Stomach (tissue), 9 donors: ENCODE measurements around the gene PXYLP1. TPM values are rescaled to one million over a fixed set of nuclear protein-coding genes. Genes with fewer than 3 reads are reported as not detected.

Source experiments
- DNase-seq, 2 donors: peaks; one replicate each; pipeline versions ENCODE4 v3.0.0 to v3.0.0-alpha.2; 2013 to 2019
- H3K27ac ChIP-seq, 5 donors: fragments of 200-600 bp in 4 of 5; sonication (generic) in 4 of 5; one replicate each; pipeline ENCODE4 v1.5.1; 2013 to 2019; ENCODE audit warnings: mild to moderate bottlenecking in 1 of 5, moderate library complexity in 1 of 5
- H3K27me3 ChIP-seq, 3 donors: fragments of 200-600 bp; sonication (generic); one replicate each; pipeline ENCODE4 v1.5.1; 2017 to 2019; ENCODE audit warnings: mixed run types in 1 of 3
- H3K36me3 ChIP-seq, 4 donors: fragments of 200-600 bp; sonication (generic); 1 replicate in 3 of 4; 2 replicates in 1 of 4; pipeline ENCODE4 v1.5.1; 2016 to 2019
- H3K4me1 ChIP-seq, 4 donors: fragments of 200-600 bp; sonication (generic); one replicate each; pipeline ENCODE4 v1.5.1; 2016 to 2019
- H3K4me3 ChIP-seq, 4 donors: fragments of 200-600 bp; sonication (generic) in 3 of 4; one replicate each; pipeline ENCODE4 v1.5.1; 2016 to 2019; ENCODE audit warnings: mild to moderate bottlenecking in 1 of 4
- H3K9me3 ChIP-seq, 4 donors: fragments of 200-600 bp; sonication (generic); one replicate each; pipeline ENCODE4 v1.5.1; 2016 to 2019
- EP300 ChIP-seq: sonication (generic); formaldehyde crosslinking; IDR thresholded peaks from one replicate; pipeline ENCODE4 v1.6.1; 2017; ENCODE audit warnings: antibody characterized with exemption
- POLR2A ChIP-seq, 4 donors: fragments of 450-650 bp; IDR thresholded peaks; one replicate each; pipeline ENCODE4 v1.6.1; 2016; ENCODE audit warnings: antibody characterized with exemption in 4 of 4, control low read depth in 2 of 4, mild to moderate bottlenecking in 1 of 4, moderate library complexity in 1 of 4
- POLR2AphosphoS5 ChIP-seq, 3 donors: sonication (generic); formaldehyde crosslinking; IDR thresholded peaks; one replicate each; pipeline ENCODE4 v1.6.1; 2016; ENCODE audit warnings: antibody characterized with exemption in 3 of 3
- WGBS, 5 donors: extraction: QIAGEN DNeasy Blood & Tissue Kit in 3 of 5; methylation state at CpG; one replicate each; pipeline versions ENCODE4 v1.1.5 to v1.1.7; 2013 to 2018; 5-methylcytosine and 5-hydroxymethylcytosine counted together
- intact Hi-C: fragments of 100-400 bp; cut with DNase I; formaldehyde crosslinking; loops from one replicate; pipeline ENCODE4 v1.15.1; 2023; ENCODE audit warnings: low total_unique reads
- polyA plus RNA-seq, 3 donors: library from polyadenylated mRNA; stranded (reverse); fragments of 200-250 nt; gene quantifications; one replicate each; pipeline ENCODE4 v1.2.3, GENCODE V29; 2013
- total RNA-seq, 5 donors: library from RNA; depleted of rRNA; stranded (reverse); fragments of >200 nt; gene quantifications; one replicate each; pipeline versions ENCODE4 v1.1.0 to v1.2.3, GENCODE V29; 2014 to 2016
- TF ChIP-seq, protein P1 (sequence below), 7 experiments: fragments of 450-650 bp in 4 of 7; fragments of 200-600 bp in 3 of 7; sonication (generic) in 3 of 7; IDR thresholded peaks; one replicate each; pipeline ENCODE4 v1.5.1; 2016 to 2019; ENCODE audit warnings: antibody characterized with exemption in 7 of 7, control low read depth in 2 of 7, mild to moderate bottlenecking in 1 of 7
- donor health status: healthy with polysubstance abuse.
- donor health status: Bipolar disorder and iron deficiency.
- donor health status: healthy.

Gene PXYLP1
- total and polyA plus RNA-seq, 8 donors = 0.58 to 24.8 (median 3.8) TPM

DNA sequence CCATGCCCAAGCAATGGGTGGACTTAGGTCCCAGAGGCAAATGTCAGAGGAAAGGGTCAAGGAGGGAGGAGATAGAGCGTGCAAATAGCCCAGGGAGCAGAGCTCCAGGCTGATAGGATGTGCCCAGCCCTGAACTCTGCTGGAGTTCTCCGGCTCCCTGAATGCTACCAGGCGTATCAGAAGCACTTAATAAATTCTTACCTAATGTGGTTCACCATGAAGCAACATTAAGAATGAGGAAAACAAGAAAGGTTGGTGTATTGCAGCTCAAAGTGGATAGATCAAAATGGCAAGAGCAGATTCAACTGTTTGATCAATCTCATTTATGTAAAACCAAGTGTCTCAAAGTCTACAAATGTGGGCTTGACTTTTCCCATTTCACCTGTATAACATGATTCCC is 38.3 kb downstream of the PXYLP1 start:
- no peak for DNase-seq
- TF ChIP-seq POLR2AphosphoS5 (IDR thresholded peaks at IDR 0.05) = no peak
- TF ChIP-seq, protein P1, sequence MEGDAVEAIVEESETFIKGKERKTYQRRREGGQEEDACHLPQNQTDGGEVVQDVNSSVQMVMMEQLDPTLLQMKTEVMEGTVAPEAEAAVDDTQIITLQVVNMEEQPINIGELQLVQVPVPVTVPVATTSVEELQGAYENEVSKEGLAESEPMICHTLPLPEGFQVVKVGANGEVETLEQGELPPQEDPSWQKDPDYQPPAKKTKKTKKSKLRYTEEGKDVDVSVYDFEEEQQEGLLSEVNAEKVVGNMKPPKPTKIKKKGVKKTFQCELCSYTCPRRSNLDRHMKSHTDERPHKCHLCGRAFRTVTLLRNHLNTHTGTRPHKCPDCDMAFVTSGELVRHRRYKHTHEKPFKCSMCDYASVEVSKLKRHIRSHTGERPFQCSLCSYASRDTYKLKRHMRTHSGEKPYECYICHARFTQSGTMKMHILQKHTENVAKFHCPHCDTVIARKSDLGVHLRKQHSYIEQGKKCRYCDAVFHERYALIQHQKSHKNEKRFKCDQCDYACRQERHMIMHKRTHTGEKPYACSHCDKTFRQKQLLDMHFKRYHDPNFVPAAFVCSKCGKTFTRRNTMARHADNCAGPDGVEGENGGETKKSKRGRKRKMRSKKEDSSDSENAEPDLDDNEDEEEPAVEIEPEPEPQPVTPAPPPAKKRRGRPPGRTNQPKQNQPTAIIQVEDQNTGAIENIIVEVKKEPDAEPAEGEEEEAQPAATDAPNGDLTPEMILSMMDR (IDR thresholded peaks at IDR 0.05) = no peak
- TF ChIP-seq POLR2A (IDR thresholded peaks at IDR 0.05) = no peak
- TF ChIP-seq EP300 = no peak
- WGBS, 5 donors = 91 to 97% (median 96%) methylated on average over 3 of the region's 3 CpGs
- peaks cover 0 to 4% (median 0%) of the 10 kb centered on the region in 4 donors for H3K4me1 ChIP-seq
- H3K36me3 ChIP-seq = peaks cover 0 to 12% (median 7%) of the 10 kb centered on the region in 4 donors
- no peaks in the 10 kb centered on the region for H3K27me3 ChIP-seq
- no peak overlapping the region for H3K27ac ChIP-seq
- no peaks in the 10 kb centered on the region for H3K9me3 ChIP-seq
- intact Hi-C loops = no loop called here
- no peak overlapping the region for H3K4me3 ChIP-seq

- H3K9me3 ChIP-seq = no peaks in the 10 kb centered on the region
- H3K4me1 ChIP-seq = peaks cover 0 to 4% (median 0%) of the 10 kb centered on the region in 4 donors
- H3K27me3 ChIP-seq = no peaks in the 10 kb centered on the region
- TF ChIP-seq, protein P1 (IDR thresholded peaks at IDR 0.05) = no peak
- TF ChIP-seq EP300 (no peak), POLR2A (IDR thresholded peaks at IDR 0.05) (no peak), POLR2AphosphoS5 (IDR thresholded peaks at IDR 0.05) (no peak)
- peaks cover 0 to 9% (median 5%) of the 10 kb centered on the region in 4 donors for H3K36me3 ChIP-seq
- H3K27ac ChIP-seq = no peak overlapping the region
- H3K4me3 ChIP-seq = no peak overlapping the region
- no peak for DNase-seq
- intact Hi-C loops = no loop called here
- WGBS, 5 donors = 78 to 87% (median 86%) methylated on average over 3 to 4 of the region's 4 CpGs
Observed at GRCh38 chr3:141271279-141272030, 39.8 kb downstream of the PXYLP1 start.

- Histone ChIP-seq H3K4me1 (peaks cover 0 to 4% (median 0%) of the 10 kb centered on the region in 4 donors), H3K36me3 (peaks cover 0 to 9% (median 5%) of the 10 kb centered on the region in 4 donors), H3K9me3 (no peaks in the 10 kb centered on the region), H3K4me3 (no peak overlapping the region), H3K27ac (no peak overlapping the region), H3K27me3 (no peaks in the 10 kb centered on the region)
- 87 to 95% (median 91%) methylated on average over 8 of the region's 8 CpGs for WGBS, 5 donors
- TF ChIP-seq, protein P1 (IDR thresholded peaks at IDR 0.05) = no peak
- TF ChIP-seq POLR2A (IDR thresholded peaks at IDR 0.05) (no peak), POLR2AphosphoS5 (IDR thresholded peaks at IDR 0.05) (no peak), EP300 (no peak)
- intact Hi-C loops = no loop called here
- DNase-seq = no peak
Observed at GRCh38 chr3:141272906-141273662, 41.5 kb downstream of the PXYLP1 start.

GRCh38 chr3:141273700-141274410 is 42.2 kb downstream of the PXYLP1 start:
- peaks cover 0 to 9% (median 2%) of the 10 kb centered on the region in 4 donors for H3K36me3 ChIP-seq
- H3K9me3 ChIP-seq = no peaks in the 10 kb centered on the region
- DNase-seq = no peak
- 86 to 94% (median 90%) methylated on average over 14 to 15 of the region's 15 CpGs for WGBS, 5 donors
- intact Hi-C loops = no loop called here
- no peak overlapping the region for H3K27ac ChIP-seq
- TF ChIP-seq, protein P1 (IDR thresholded peaks at IDR 0.05) = no peak
- TF ChIP-seq EP300 = no peak
- H3K4me1 ChIP-seq = peaks cover 0 to 8% (median 2%) of the 10 kb centered on the region in 4 donors
- no peaks in the 10 kb centered on the region for H3K27me3 ChIP-seq
- H3K4me3 ChIP-seq = no peak overlapping the region
